ENCODE results near the gene PHETA1. TPM values are rescaled to one million over a fixed set of nuclear protein-coding genes. Genes with fewer than 3 reads are reported as not detected.

The PHETA1 gene
- total and polyA plus RNA-seq, 2 of the 13 experiments (the other 11 are each of a cell fraction or from before 2014, with no cell fraction given), result 11.3 to 20.8 TPM

DNA sequence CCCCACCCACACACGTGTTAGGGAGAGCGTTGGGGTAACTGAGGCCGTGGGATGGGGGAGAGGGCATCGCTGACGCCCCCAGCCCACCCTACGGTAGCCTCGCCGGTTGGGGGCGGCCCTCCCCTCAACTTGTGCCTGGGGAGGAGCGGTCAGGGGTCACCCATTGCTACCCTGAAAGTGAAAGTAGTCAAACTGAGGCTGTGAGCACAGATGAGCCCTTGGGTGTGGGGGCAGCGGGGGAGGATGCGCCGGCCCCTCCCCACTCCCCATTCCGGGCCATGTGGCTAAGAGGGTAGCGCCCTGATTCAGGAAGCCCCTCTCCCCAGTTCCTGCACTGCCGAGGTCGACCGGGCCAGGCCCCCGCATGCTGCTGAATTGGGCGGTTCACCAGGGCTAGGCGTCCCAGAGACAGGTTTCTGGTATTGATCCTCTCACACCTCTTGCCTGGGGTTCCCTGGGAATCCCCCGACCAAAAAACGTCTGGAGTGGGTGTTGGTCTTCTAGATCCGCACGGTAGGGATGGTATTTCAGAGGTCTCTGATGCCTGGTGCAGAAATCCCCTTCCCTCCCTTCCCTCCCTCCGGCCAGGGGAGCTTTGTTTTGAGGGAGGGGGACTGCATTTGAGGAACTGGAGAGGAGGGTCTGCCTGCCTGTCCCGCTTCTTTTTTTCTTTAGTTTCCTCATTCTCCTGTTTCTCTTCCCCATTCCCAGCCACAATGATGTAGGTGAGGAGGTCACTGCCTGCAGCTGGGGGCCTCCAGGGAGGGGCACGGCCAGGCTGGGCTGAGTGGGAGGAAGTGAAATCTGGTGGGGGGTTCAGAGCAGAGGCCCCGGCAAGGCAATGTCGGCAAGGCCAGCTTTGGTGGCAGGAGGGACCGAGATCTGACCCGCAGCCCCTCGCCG is 37.8 kb upstream of the PHETA1 start (continued):
- peak; percentile 33; the same call in 1 of the 2 replicates for TF ChIP-seq HOXA3 (CRISPR knock-in tag; IDR thresholded peaks at IDR 0.05)

- Histone ChIP-seq H3K9ac (ENCODE audit: insufficient read depth, low read depth, low read length) (peak within 1 kb of the TSS; percentile 81), H3K9me3 (ENCODE audit: low read length) (no peaks in the 10 kb centered on the region), H3K4me1 (ENCODE audit: insufficient read depth, low read length) (peaks cover 52% of the 10 kb centered on the region), H3K36me3 (replicated peaks in 1 of 2; ENCODE audit: control insufficient read depth in 1 of 2, insufficient read depth in 2 of 2, low read length in 2 of 2) (0 out of 5 replicates have a peak, but pooled peaks cover 0 to 5% of the 10 kb centered on the region in 2 experiments), H2AFZ (ENCODE audit: low read length) (no peak within 1 kb of the TSS), H3K27me3 (ENCODE audit: control insufficient read depth in 1 of 2, insufficient read depth in 2 of 2, low read length in 2 of 2) (no peaks in the 10 kb centered on the region; a peak in 1 of 5 replicates), H3K79me2 (ENCODE audit: insufficient read depth, low read length) (peaks cover 28% of the 10 kb centered on the region), H3K27ac (ENCODE audit: extremely low read length, insufficient read depth, low read length) (peak within 1 kb of the TSS; percentile 68), H4K20me1 (ENCODE audit: insufficient read depth, low read length) (peaks cover 28% of the 10 kb centered on the region), H3K4me3 (replicated peaks in 1 of 3; ENCODE audit: insufficient read depth in 1 of 3, low read depth in 2 of 3, low read length in 3 of 3) (peak within 1 kb of the TSS; percentile 92 to 95 (median 93)), H3K4me2 (ENCODE audit: low read depth, low read length) (peak within 1 kb of the TSS; percentile 94)
- 0% methylated on average over 8 of the region's 80 CpGs for WGBS (ENCODE audit: low lambda C conversion rate)
- in situ Hi-C loops (cut with HindIII; ENCODE audit: extremely low pct_ligation_motif_present, low pct_unique_long_range_greater_than_20kb), result no loop called here
- ChIA-PET POLR2A (no interaction called here), CTCF (ENCODE audit: low intra/inter-chr PET ratio, low total read pairs) (interaction anchor here (1.4 kb wide), 1 partner anchor 9 kb away, joined by 4 read pairs; no protein-coding TSS in a partner anchor)
- BruUV-seq (replicated peaks), result no TSS peak
- intact Hi-C loops (cut with micrococcal nuclease; ENCODE audit: unreplicated experiment), result loop anchor here (2.0 kb wide), 1 partner anchor 45 kb away; no protein-coding TSS in a partner anchor
- DNase-seq (ENCODE audit: low spot score) (no peak), FAIRE-seq (no peak), ATAC-seq (peak; percentile 9)
- TF ChIP-seq HNF1B (CRISPR knock-in tag; IDR thresholded peaks at IDR 0.05) (peak; percentile 54; the same call in 1 of the 2 replicates), ZNF619 (CRISPR knock-in tag; IDR thresholded peaks at IDR 0.05) (no peak), ZNF850 (CRISPR knock-in tag; conservative IDR thresholded peaks at IDR 0.05) (no peak), E2F1 (CRISPR knock-in tag; IDR thresholded peaks at IDR 0.05) (no peak), ZSCAN21 (CRISPR knock-in tag; IDR thresholded peaks at IDR 0.05; ENCODE audit: borderline replicate concordance) (peak; percentile 52; the same call in 1 of the 2 replicates), SIN3A (IDR thresholded peaks at IDR 0.05; ENCODE audit: borderline replicate concordance, low read depth, low read length) (0 out of 2 replicates have a peak, but pooled peaks have one; percentile 20), ZNF331 (CRISPR knock-in tag; IDR thresholded peaks at IDR 0.05) (peak; percentile 17; the same call in 1 of the 2 replicates), ATM (IDR thresholded peaks at IDR 0.05; ENCODE audit: borderline replicate concordance) (no peak), CENPX (CRISPR knock-in tag; IDR thresholded peaks at IDR 0.05) (no peak), RXRB (CRISPR knock-in tag; IDR thresholded peaks at IDR 0.05; ENCODE audit: borderline replicate concordance) (no peak), TMF1 (CRISPR knock-in tag; IDR thresholded peaks at IDR 0.05; ENCODE audit: low read depth) (peak; percentile 49; the same call in 1 of the 2 replicates), FOXP1 (IDR thresholded peaks at IDR 0.05) (no peak), FOXP1 (CRISPR knock-in tag; IDR thresholded peaks at IDR 0.05) (no peak), YY1 (IDR thresholded peaks at IDR 0.05; ENCODE audit: insufficient read depth, insufficient replicate concordance, low read depth, low read length) (peak; percentile 48), HOXA7 (CRISPR knock-in tag; IDR thresholded peaks at IDR 0.05) (no peak), ZNF773 (CRISPR knock-in tag; IDR thresholded peaks at IDR 0.05; ENCODE audit: borderline replicate concordance) (no peak), E2F2 (CRISPR knock-in tag; IDR thresholded peaks at IDR 0.05; ENCODE audit: borderline replicate concordance) (no peak)
These were observed 37.1 kb upstream of the PHETA1 start, which contains the start of gene SH2B3 for GRCh38 chr12:111405859-111406473. Gene SH2B3, plus strand, starts transcription at chr12:111405923. Its CDS starts 12,223 bp downstream, at chr12:111418146.
